Right lobe of liver (tissue), 4 donors: Measurements from ENCODE around the gene LEP.

Experiments used
- CTCF ChIP-seq, 4 donors: fragments of 200-600 bp in 3 of 4; fragments of 450-650 bp in 1 of 4; IDR thresholded peaks; one replicate each; pipeline versions ENCODE4 v1.5.1 to v1.8.0; 2016 to 2022; ENCODE audit warnings: antibody characterized with exemption in 4 of 4, mild to moderate bottlenecking in 2 of 4
- POLR2A ChIP-seq: fragments of 450-650 bp; IDR thresholded peaks from one replicate; pipeline ENCODE4 v1.6.1; 2017; ENCODE audit warnings: antibody characterized with exemption, mild to moderate bottlenecking
- donor health status: DM: no; HTN: no; CAD: no.
- donor health status: DM: no; HTN: no; CAD: no.
- donor health status: DM: no; HTN: yes; CAD: no.

GRCh38 chr7:128226132-128226980 is 14.7 kb upstream of the LEP start:
- TF ChIP-seq CTCF (IDR thresholded peaks at IDR 0.05) (no peak), POLR2A (no peak)
